IPS DF 6.9 (cell line): ENCODE measurements around the gene RPL3.

Experiments used
- DNase-seq: peaks from one replicate; pipeline ENCODE4 v3.0.0-alpha.2; 2013; ENCODE audit warnings: low read depth, low spot score
- H3K27ac ChIP-seq: one replicate; pipeline ENCODE4 v1.5.1; 2013; ENCODE audit warnings: low read length, control low read depth
- H3K27me3 ChIP-seq: 2 replicates; pipeline ENCODE4 v1.6.1; 2013; ENCODE audit warnings: mild to moderate bottlenecking, low read length; ENCODE audit not compliant: control insufficient read depth, insufficient read depth
- H3K36me3 ChIP-seq: 2 replicates; pipeline ENCODE4 v1.6.1; 2013; ENCODE audit warnings: low read length; ENCODE audit not compliant: control insufficient read depth, insufficient read depth
- H3K4me1 ChIP-seq: 2 replicates; pipeline ENCODE4 v1.6.1; 2013; ENCODE audit warnings: low read length; ENCODE audit not compliant: control insufficient read depth, insufficient read depth
- H3K4me3 ChIP-seq: 2 replicates; pipeline ENCODE4 v1.5.1; 2013; ENCODE audit warnings: mild to moderate bottlenecking, low read length
- H3K9me3 ChIP-seq: 2 replicates; pipeline ENCODE4 v1.6.1; 2013; ENCODE audit warnings: low read length, inconsistent platforms; ENCODE audit not compliant: control insufficient read depth, insufficient read depth
- WGBS: extraction: QIAGEN DNeasy Blood & Tissue Kit; methylation state at CpG from one replicate; pipeline ENCODE4 v1.1.7; 2013; ENCODE audit warnings: mixed read lengths, missing lambda C conversion rate; ENCODE audit not compliant: insufficient read length, insufficient coverage; 5-methylcytosine and 5-hydroxymethylcytosine counted together

RPL3 gene

GRCh38 chr22:39351689-39352214 lies 32.3 kb upstream of the RPL3 start:
- H3K27me3 ChIP-seq, result no peaks in the 10 kb centered on the region
- H3K4me3 ChIP-seq, result no peak overlapping the region
- H3K9me3 ChIP-seq, result no peaks in the 10 kb centered on the region
- peaks cover 10% of the 10 kb centered on the region for H3K4me1 ChIP-seq
- H3K27ac ChIP-seq, result no peak overlapping the region
- no peaks in the 10 kb centered on the region for H3K36me3 ChIP-seq
- no peak for DNase-seq
- no CpG with 5 or more reads among the region's 8 CpGs for WGBS

GRCh38 chr22:39350757-39351688 lies 31.6 kb upstream of the RPL3 start:
- peaks cover 8% of the 10 kb centered on the region for H3K4me1 ChIP-seq
- WGBS, result no CpG with 5 or more reads among the region's 14 CpGs
- no peaks in the 10 kb centered on the region for H3K27me3 ChIP-seq
- no peaks in the 10 kb centered on the region for H3K9me3 ChIP-seq
- H3K4me3 ChIP-seq, result peak overlapping the region; percentile 72; the same call in 1 of the 2 replicates
- no peaks in the 10 kb centered on the region for H3K36me3 ChIP-seq
- DNase-seq, result no peak
- no peak overlapping the region for H3K27ac ChIP-seq

GRCh38 chr22:39349967-39350726 lies 30.7 kb upstream of the RPL3 start, which contains the start of gene SYNGR1:
Gene SYNGR1 (plus strand): TSS chr22:39349991. CDS start chr22:39350011, 20 bp downstream.
- no peak for DNase-seq
- H3K27ac ChIP-seq, result no peak within 1 kb of the TSS
- no peaks in the 10 kb centered on the region for H3K27me3 ChIP-seq
- H3K9me3 ChIP-seq, result no peaks in the 10 kb centered on the region
- H3K4me1 ChIP-seq, result peaks cover 8% of the 10 kb centered on the region
- no peaks in the 10 kb centered on the region for H3K36me3 ChIP-seq
- H3K4me3 ChIP-seq, result peak within 1 kb of the TSS; percentile 72; the same call in 1 of the 2 replicates
- WGBS, result no CpG with 5 or more reads among the region's 87 CpGs

- H3K27ac ChIP-seq, result no peak overlapping the region
- WGBS, result no CpG with 5 or more reads among the region's 57 CpGs
- no peak for DNase-seq
- H3K36me3 ChIP-seq, result no peaks in the 10 kb centered on the region
- H3K9me3 ChIP-seq, result no peaks in the 10 kb centered on the region
- H3K4me3 ChIP-seq, result peak overlapping the region; percentile 72; the same call in 1 of the 2 replicates
- peaks cover 8% of the 10 kb centered on the region for H3K4me1 ChIP-seq
- no peaks in the 10 kb centered on the region for H3K27me3 ChIP-seq
Observed at GRCh38 chr22:39349506-39349966, 30.1 kb upstream of the RPL3 start.

GRCh38 chr22:39348909-39349505 lies 29.6 kb upstream of the RPL3 start:
- no CpG with 5 or more reads among the region's 11 CpGs for WGBS
- DNase-seq, result no peak
- H3K4me1 ChIP-seq, result peaks cover 8% of the 10 kb centered on the region
- H3K27ac ChIP-seq, result no peak overlapping the region
- no peaks in the 10 kb centered on the region for H3K36me3 ChIP-seq
- no peaks in the 10 kb centered on the region for H3K9me3 ChIP-seq
- peak overlapping the region; percentile 55; the same call in 1 of the 2 replicates for H3K4me3 ChIP-seq
- no peaks in the 10 kb centered on the region for H3K27me3 ChIP-seq

- no CpG with 5 or more reads among the region's 4 CpGs for WGBS
- Histone ChIP-seq H3K27me3 (no peaks in the 10 kb centered on the region), H3K27ac (no peak overlapping the region), H3K9me3 (no peaks in the 10 kb centered on the region), H3K36me3 (no peaks in the 10 kb centered on the region), H3K4me1 (peaks cover 3% of the 10 kb centered on the region; the same call in 1 of the 2 replicates), H3K4me3 (no peak overlapping the region)
- no peak for DNase-seq
Observed at GRCh38 chr22:39345231-39345630, 25.8 kb upstream of the RPL3 start.

- no CpG with 5 or more reads among the region's 8 CpGs for WGBS
- no peaks in the 10 kb centered on the region for H3K9me3 ChIP-seq
- peaks cover 3% of the 10 kb centered on the region; the same call in 1 of the 2 replicates for H3K4me1 ChIP-seq
- H3K27me3 ChIP-seq, result no peaks in the 10 kb centered on the region
- H3K27ac ChIP-seq, result no peak overlapping the region
- no peak for DNase-seq
- H3K4me3 ChIP-seq, result no peak overlapping the region
- H3K36me3 ChIP-seq, result no peaks in the 10 kb centered on the region
Observed at GRCh38 chr22:39344046-39344390, 24.6 kb upstream of the RPL3 start.

GRCh38 chr22:39343259-39344045 lies 24.0 kb upstream of the RPL3 start:
- no peaks in the 10 kb centered on the region for H3K27me3 ChIP-seq
- H3K36me3 ChIP-seq, result no peaks in the 10 kb centered on the region
- no peak for DNase-seq
- no peak overlapping the region for H3K27ac ChIP-seq
- WGBS, result no CpG with 5 or more reads among the region's 15 CpGs
- no peak overlapping the region for H3K4me3 ChIP-seq
- H3K4me1 ChIP-seq, result no peaks in the 10 kb centered on the region
- no peaks in the 10 kb centered on the region for H3K9me3 ChIP-seq

GRCh38 chr22:39341179-39341578 lies 21.8 kb upstream of the RPL3 start:
- no peaks in the 10 kb centered on the region for H3K27me3 ChIP-seq
- H3K36me3 ChIP-seq, result no peaks in the 10 kb centered on the region
- no peaks in the 10 kb centered on the region for H3K9me3 ChIP-seq
- no CpG with 5 or more reads among the region's 3 CpGs for WGBS
- no peak overlapping the region for H3K27ac ChIP-seq
- no peak overlapping the region for H3K4me3 ChIP-seq
- no peak for DNase-seq
- no peaks in the 10 kb centered on the region for H3K4me1 ChIP-seq
